ENCODE results near the gene TEAD1.

TEAD1 gene

GRCh38 chr11:12813371-12814225 lies 139.4 kb downstream of the TEAD1 start:
- Mint-ChIP-seq H3K27ac (no peak overlapping the region), H3K4me1 (no peaks in the 10 kb centered on the region), H3K4me3 (no peak overlapping the region), H3K27me3 (peaks cover 21% of the 10 kb centered on the region), H3K36me3 (no peaks in the 10 kb centered on the region), H3K9me3 (no peaks in the 10 kb centered on the region)
- ATAC-seq = no peak

GRCh38 chr11:12815129-12815480 lies 140.9 kb downstream of the TEAD1 start:
- H3K9me3 Mint-ChIP-seq = no peaks in the 10 kb centered on the region
- no peaks in the 10 kb centered on the region for H3K4me1 Mint-ChIP-seq
- peaks cover 21% of the 10 kb centered on the region for H3K27me3 Mint-ChIP-seq
- no peak overlapping the region for H3K27ac Mint-ChIP-seq
- no peaks in the 10 kb centered on the region for H3K36me3 Mint-ChIP-seq
- ATAC-seq = no peak
- H3K4me3 Mint-ChIP-seq = no peak overlapping the region

- H3K27me3 Mint-ChIP-seq = peaks cover 21% of the 10 kb centered on the region
- H3K27ac Mint-ChIP-seq = no peak overlapping the region
- H3K4me1 Mint-ChIP-seq = no peaks in the 10 kb centered on the region
- H3K4me3 Mint-ChIP-seq = no peak overlapping the region
- no peaks in the 10 kb centered on the region for H3K36me3 Mint-ChIP-seq
- no peaks in the 10 kb centered on the region for H3K9me3 Mint-ChIP-seq
- ATAC-seq = no peak
Measured at GRCh38 chr11:12815931-12816494, 141.8 kb downstream of the TEAD1 start.

- no peak overlapping the region for H3K4me3 Mint-ChIP-seq
- no peaks in the 10 kb centered on the region for H3K36me3 Mint-ChIP-seq
- H3K4me1 Mint-ChIP-seq = no peaks in the 10 kb centered on the region
- H3K27ac Mint-ChIP-seq = no peak overlapping the region
- no peak for ATAC-seq
- peaks cover 3% of the 10 kb centered on the region for H3K9me3 Mint-ChIP-seq
- peaks cover 32% of the 10 kb centered on the region for H3K27me3 Mint-ChIP-seq
Measured at GRCh38 chr11:12817681-12818332, 143.6 kb downstream of the TEAD1 start.

- no peak for ATAC-seq
- Mint-ChIP-seq H3K4me3 (no peak overlapping the region), H3K27ac (no peak overlapping the region), H3K27me3 (peaks cover 32% of the 10 kb centered on the region), H3K9me3 (peaks cover 3% of the 10 kb centered on the region), H3K36me3 (no peaks in the 10 kb centered on the region), H3K4me1 (no peaks in the 10 kb centered on the region)
Measured at GRCh38 chr11:12818333-12819015, 144.3 kb downstream of the TEAD1 start.

GRCh38 chr11:12822392-12823022 lies 148.3 kb downstream of the TEAD1 start:
- ATAC-seq = no peak
- Mint-ChIP-seq H3K27ac (no peak overlapping the region), H3K4me3 (no peak overlapping the region), H3K9me3 (peaks cover 3% of the 10 kb centered on the region), H3K27me3 (peaks cover 10% of the 10 kb centered on the region), H3K4me1 (no peaks in the 10 kb centered on the region), H3K36me3 (no peaks in the 10 kb centered on the region)

- peaks cover 12% of the 10 kb centered on the region for H3K4me1 Mint-ChIP-seq
- H3K27ac Mint-ChIP-seq = no peak overlapping the region
- no peak for ATAC-seq
- H3K9me3 Mint-ChIP-seq = peaks cover 3% of the 10 kb centered on the region
- no peak overlapping the region for H3K4me3 Mint-ChIP-seq
- H3K27me3 Mint-ChIP-seq = peaks cover 27% of the 10 kb centered on the region
- no peaks in the 10 kb centered on the region for H3K36me3 Mint-ChIP-seq
Measured at GRCh38 chr11:12824281-12825041, 150.2 kb downstream of the TEAD1 start.

GRCh38 chr11:12826441-12826840 lies 152.2 kb downstream of the TEAD1 start:
- Mint-ChIP-seq H3K36me3 (no peaks in the 10 kb centered on the region), H3K9me3 (peaks cover 6% of the 10 kb centered on the region), H3K4me1 (peaks cover 12% of the 10 kb centered on the region), H3K4me3 (no peak overlapping the region), H3K27me3 (peaks cover 44% of the 10 kb centered on the region), H3K27ac (no peak overlapping the region)
- no peak for ATAC-seq

- ATAC-seq = no peak
- H3K9me3 Mint-ChIP-seq = peaks cover 4% of the 10 kb centered on the region
- H3K27ac Mint-ChIP-seq = no peak overlapping the region
- H3K4me3 Mint-ChIP-seq = no peak overlapping the region
- H3K36me3 Mint-ChIP-seq = no peaks in the 10 kb centered on the region
- H3K4me1 Mint-ChIP-seq = peaks cover 12% of the 10 kb centered on the region
- peaks cover 37% of the 10 kb centered on the region for H3K27me3 Mint-ChIP-seq
Measured at GRCh38 chr11:12827369-12827768, 153.1 kb downstream of the TEAD1 start.

- Mint-ChIP-seq H3K4me3 (no peak overlapping the region), H3K27me3 (peaks cover 37% of the 10 kb centered on the region), H3K36me3 (no peaks in the 10 kb centered on the region), H3K9me3 (peaks cover 4% of the 10 kb centered on the region), H3K27ac (no peak overlapping the region), H3K4me1 (peaks cover 12% of the 10 kb centered on the region)
- no peak for ATAC-seq
Measured at GRCh38 chr11:12827929-12828812, 153.9 kb downstream of the TEAD1 start.

GRCh38 chr11:12829131-12829530 lies 154.9 kb downstream of the TEAD1 start:
- H3K27ac Mint-ChIP-seq = no peak overlapping the region
- H3K36me3 Mint-ChIP-seq = no peaks in the 10 kb centered on the region
- ATAC-seq = no peak
- no peak overlapping the region for H3K4me3 Mint-ChIP-seq
- H3K9me3 Mint-ChIP-seq = peaks cover 4% of the 10 kb centered on the region
- H3K27me3 Mint-ChIP-seq = peaks cover 43% of the 10 kb centered on the region
- peaks cover 12% of the 10 kb centered on the region for H3K4me1 Mint-ChIP-seq

- ATAC-seq = no peak
Measured at GRCh38 chr11:12829540-12830314, 155.5 kb downstream of the TEAD1 start.

More at GRCh38 chr11:12829540-12830314, 155.5 kb downstream of the TEAD1 start:
- peaks cover 4% of the 10 kb centered on the region for H3K9me3 Mint-ChIP-seq
- H3K27ac Mint-ChIP-seq = no peak overlapping the region
- no peak overlapping the region for H3K4me3 Mint-ChIP-seq
- H3K27me3 Mint-ChIP-seq = peaks cover 49% of the 10 kb centered on the region
- no peaks in the 10 kb centered on the region for H3K36me3 Mint-ChIP-seq
- peaks cover 12% of the 10 kb centered on the region for H3K4me1 Mint-ChIP-seq
